HL-60 (cell line): ENCODE data around the gene NF1.

ENCODE experiments used
- DNase-seq, 2 experiments: peaks; one replicate each; pipeline ENCODE4 v3.0.0-alpha.2; 2010 to 2020; ENCODE audit warnings: low read depth in 1 of 2, low spot score in 1 of 2
- H3K27ac ChIP-seq: fragments of 250-450 bp; sonication (Bioruptor Pico); replicated peaks from 2 replicates; pipeline ENCODE4 v1.5.1; 2020; ENCODE audit warnings: mild to moderate bottlenecking, moderate library complexity
- H3K27me3 ChIP-seq: fragments of 250-450 bp; sonication (Bioruptor Pico); 2 replicates; pipeline ENCODE4 v1.5.1; 2021; ENCODE audit warnings: mild to moderate bottlenecking, moderate library complexity; ENCODE audit not compliant: insufficient read depth, poor library complexity, severe bottlenecking
- H3K4me3 ChIP-seq: replicated peaks from 2 replicates; pipeline ENCODE4 v1.5.1; 2011; ENCODE audit warnings: mild to moderate bottlenecking, control low read depth, low read length; ENCODE audit not compliant: insufficient read depth
- GABPA ChIP-seq: IDR thresholded peaks from 2 replicates; pipeline ENCODE4 v1.6.1; 2012; ENCODE audit warnings: low read depth
- POLR2AphosphoS5 ChIP-seq: IDR thresholded peaks from 2 replicates; pipeline ENCODE4 v1.6.1; 2012; ENCODE audit warnings: low read depth
- SPI1 ChIP-seq: IDR thresholded peaks from 2 replicates; pipeline ENCODE4 v1.6.1; 2012; ENCODE audit warnings: low read depth, mild to moderate bottlenecking, borderline replicate concordance
- TF ChIP-seq, protein P1 (sequence below): IDR thresholded peaks from 2 replicates; pipeline ENCODE4 v1.6.1; 2012; ENCODE audit warnings: low read depth; ENCODE audit not compliant: insufficient replicate concordance
- TF ChIP-seq, protein P2 (sequence below): IDR thresholded peaks from one replicate; pipeline ENCODE4 v1.5.1; 2011; ENCODE audit warnings: low read length, control low read depth, inconsistent platforms; ENCODE audit not compliant: insufficient read depth

NF1 gene

DNA sequence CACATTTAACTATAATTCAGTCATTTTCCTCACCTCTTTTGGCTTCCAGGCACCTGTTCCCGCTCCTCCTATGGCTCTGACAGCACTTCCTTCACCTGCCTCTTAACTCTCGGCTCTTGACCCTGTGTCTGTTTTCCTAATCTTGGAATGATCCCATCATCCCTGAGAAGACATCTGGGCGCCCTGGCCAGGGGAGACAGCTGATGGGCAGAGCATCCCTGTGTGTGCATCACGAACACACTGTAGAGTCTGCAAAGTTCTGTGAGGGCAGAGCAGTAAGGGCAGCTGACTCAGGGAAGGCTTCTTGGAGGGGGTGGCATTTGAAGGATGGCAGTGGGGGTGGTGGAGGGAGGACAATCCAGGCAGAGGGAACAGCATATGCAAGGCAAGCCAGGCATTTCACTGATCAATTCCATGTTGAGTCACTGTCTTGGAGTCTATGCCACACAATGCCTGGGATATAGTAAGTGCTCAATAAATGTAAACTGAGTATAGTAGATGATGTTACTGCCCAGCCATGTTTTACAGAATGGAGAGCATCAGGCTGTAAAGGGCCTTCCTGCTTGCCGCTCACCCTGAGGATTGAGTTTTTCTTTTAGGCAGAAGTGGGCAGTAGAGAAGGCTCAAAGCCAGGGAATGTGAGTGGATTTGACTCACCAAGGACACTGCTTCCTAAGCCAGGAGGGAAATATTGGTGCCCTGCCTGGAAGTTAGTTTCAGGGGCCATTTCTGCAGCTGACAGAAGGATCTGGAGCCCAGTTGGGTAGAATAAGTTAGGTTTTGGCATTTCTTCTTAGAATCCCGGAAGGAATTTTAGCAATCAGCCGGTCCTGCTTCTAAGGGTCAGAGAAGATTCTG is 290.9 kb downstream of the NF1 start:
- no peak for TF ChIP-seq SPI1
- TF ChIP-seq, protein P1, sequence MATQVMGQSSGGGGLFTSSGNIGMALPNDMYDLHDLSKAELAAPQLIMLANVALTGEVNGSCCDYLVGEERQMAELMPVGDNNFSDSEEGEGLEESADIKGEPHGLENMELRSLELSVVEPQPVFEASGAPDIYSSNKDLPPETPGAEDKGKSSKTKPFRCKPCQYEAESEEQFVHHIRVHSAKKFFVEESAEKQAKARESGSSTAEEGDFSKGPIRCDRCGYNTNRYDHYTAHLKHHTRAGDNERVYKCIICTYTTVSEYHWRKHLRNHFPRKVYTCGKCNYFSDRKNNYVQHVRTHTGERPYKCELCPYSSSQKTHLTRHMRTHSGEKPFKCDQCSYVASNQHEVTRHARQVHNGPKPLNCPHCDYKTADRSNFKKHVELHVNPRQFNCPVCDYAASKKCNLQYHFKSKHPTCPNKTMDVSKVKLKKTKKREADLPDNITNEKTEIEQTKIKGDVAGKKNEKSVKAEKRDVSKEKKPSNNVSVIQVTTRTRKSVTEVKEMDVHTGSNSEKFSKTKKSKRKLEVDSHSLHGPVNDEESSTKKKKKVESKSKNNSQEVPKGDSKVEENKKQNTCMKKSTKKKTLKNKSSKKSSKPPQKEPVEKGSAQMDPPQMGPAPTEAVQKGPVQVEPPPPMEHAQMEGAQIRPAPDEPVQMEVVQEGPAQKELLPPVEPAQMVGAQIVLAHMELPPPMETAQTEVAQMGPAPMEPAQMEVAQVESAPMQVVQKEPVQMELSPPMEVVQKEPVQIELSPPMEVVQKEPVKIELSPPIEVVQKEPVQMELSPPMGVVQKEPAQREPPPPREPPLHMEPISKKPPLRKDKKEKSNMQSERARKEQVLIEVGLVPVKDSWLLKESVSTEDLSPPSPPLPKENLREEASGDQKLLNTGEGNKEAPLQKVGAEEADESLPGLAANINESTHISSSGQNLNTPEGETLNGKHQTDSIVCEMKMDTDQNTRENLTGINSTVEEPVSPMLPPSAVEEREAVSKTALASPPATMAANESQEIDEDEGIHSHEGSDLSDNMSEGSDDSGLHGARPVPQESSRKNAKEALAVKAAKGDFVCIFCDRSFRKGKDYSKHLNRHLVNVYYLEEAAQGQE, result no peak
- no peak for TF ChIP-seq GABPA
- TF ChIP-seq POLR2AphosphoS5, result no peak
- TF ChIP-seq, protein P2, sequence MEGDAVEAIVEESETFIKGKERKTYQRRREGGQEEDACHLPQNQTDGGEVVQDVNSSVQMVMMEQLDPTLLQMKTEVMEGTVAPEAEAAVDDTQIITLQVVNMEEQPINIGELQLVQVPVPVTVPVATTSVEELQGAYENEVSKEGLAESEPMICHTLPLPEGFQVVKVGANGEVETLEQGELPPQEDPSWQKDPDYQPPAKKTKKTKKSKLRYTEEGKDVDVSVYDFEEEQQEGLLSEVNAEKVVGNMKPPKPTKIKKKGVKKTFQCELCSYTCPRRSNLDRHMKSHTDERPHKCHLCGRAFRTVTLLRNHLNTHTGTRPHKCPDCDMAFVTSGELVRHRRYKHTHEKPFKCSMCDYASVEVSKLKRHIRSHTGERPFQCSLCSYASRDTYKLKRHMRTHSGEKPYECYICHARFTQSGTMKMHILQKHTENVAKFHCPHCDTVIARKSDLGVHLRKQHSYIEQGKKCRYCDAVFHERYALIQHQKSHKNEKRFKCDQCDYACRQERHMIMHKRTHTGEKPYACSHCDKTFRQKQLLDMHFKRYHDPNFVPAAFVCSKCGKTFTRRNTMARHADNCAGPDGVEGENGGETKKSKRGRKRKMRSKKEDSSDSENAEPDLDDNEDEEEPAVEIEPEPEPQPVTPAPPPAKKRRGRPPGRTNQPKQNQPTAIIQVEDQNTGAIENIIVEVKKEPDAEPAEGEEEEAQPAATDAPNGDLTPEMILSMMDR, result no peak
- no peak overlapping the region for H3K4me3 ChIP-seq
- H3K27ac ChIP-seq, result no peak overlapping the region
- DNase-seq, result no peak
- peaks cover 12% of the 10 kb centered on the region for H3K27me3 ChIP-seq

DNA sequence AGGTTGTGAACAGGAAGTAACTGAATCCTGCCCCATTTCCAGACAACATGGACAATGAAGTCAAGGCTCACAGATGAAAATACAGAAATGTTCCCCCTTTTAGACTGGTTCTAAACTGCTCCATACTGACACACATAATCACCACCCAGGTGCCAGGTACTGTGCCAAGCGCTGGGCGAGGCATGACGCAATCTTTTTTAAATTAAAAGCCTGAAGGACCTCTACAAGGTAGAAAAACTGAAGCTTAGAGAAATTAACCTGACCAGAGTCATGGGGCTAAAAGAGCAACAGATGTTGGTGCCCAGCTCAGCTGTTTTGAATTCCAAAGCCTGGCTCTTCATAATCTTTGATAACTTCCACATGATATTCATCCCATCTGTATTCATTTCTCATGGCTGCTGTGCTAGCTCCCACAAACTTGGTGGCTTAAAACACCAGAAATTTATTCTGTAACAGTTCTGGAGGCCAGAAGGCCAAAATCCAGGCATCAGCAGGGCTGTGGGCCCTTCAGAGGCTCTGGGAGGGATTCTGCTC is 291.8 kb downstream of the NF1 start:
- H3K4me3 ChIP-seq, result no peak overlapping the region
- TF ChIP-seq POLR2AphosphoS5, result no peak
- TF ChIP-seq SPI1, result no peak
- TF ChIP-seq, protein P1, result no peak
- DNase-seq, result no peak
- H3K27ac ChIP-seq, result no peak overlapping the region
- peaks cover 18% of the 10 kb centered on the region for H3K27me3 ChIP-seq

DNA sequence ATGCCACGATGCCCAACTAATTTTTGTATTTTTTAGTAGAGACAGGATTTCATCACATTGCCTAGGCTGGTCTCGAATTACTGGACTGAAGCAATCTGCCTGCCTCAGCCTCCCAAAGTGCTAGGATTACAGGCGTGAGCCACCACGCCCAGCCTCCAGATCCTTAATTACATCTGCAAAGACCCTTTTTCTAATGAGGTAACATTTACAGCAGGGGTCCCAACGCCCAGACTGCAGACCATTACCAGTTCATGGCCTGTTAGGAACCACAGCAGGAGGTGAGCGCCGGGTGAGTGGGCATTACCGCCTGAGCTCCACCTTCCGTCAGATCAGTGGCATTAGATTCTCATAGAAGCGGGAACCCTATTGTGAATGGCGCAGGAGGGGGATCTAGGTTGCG is 292.7 kb downstream of the NF1 start:
- no peak overlapping the region for H3K27ac ChIP-seq
- TF ChIP-seq SPI1 (no peak), POLR2AphosphoS5 (no peak), GABPA (no peak)
- TF ChIP-seq, protein P1, result no peak
- TF ChIP-seq, protein P2, result no peak

More for the DNA sequence above, 292.7 kb downstream of the NF1 start:
- DNase-seq, result no peak
- H3K4me3 ChIP-seq, result no peak overlapping the region
- H3K27me3 ChIP-seq, result peaks cover 23% of the 10 kb centered on the region
